Kidney (tissue), 14 donors: ENCODE measurements around the gene CCDC3. TPM values are rescaled to one million over a fixed set of nuclear protein-coding genes. Genes with fewer than 3 reads are reported as not detected.

Source experiments
- DNase-seq, 5 donors: peaks; one replicate each; pipeline ENCODE4 v3.0.0-alpha.2; 2013 to 2020
- FAIRE-seq: peaks from 2 replicates; lab custom pipeline; 2012; peaks lifted over from hg19 to GRCh38; lab: Jason Lieb, UNC
- H3K27ac ChIP-seq, 2 donors: one replicate each; pipeline ENCODE4 v1.7.0; 2013; ENCODE audit warnings: low read depth in 2 of 2, low read length in 2 of 2, inconsistent platforms in 1 of 2
- H3K27me3 ChIP-seq: one replicate; pipeline ENCODE4 v1.7.1; 2013; ENCODE audit warnings: low read length, inconsistent platforms; ENCODE audit not compliant: control insufficient read depth, insufficient read depth
- H3K36me3 ChIP-seq, 3 donors: one replicate each; pipeline versions ENCODE4 v1.7.0 to v1.7.1; 2013; ENCODE audit warnings: low read length in 3 of 3, control low read depth in 1 of 3, inconsistent platforms in 1 of 3; ENCODE audit not compliant: insufficient read depth in 3 of 3, control insufficient read depth in 2 of 3
- H3K4me1 ChIP-seq, 3 donors: one replicate each; pipeline versions ENCODE4 v1.7.0 to v1.7.1; 2013; ENCODE audit warnings: low read length in 3 of 3, inconsistent platforms in 1 of 3, low read depth in 1 of 3; ENCODE audit not compliant: control insufficient read depth in 2 of 3, insufficient read depth in 2 of 3
- H3K4me3 ChIP-seq, 3 donors: one replicate each; pipeline versions ENCODE4 v1.7.0 to v1.8.1; 2013; ENCODE audit warnings: low read length in 3 of 3, control low read depth in 1 of 3, inconsistent platforms in 1 of 3
- H3K9ac ChIP-seq, 3 donors: one replicate each; pipeline versions ENCODE4 v1.7.0 to v1.7.1; 2013; ENCODE audit warnings: low read length in 3 of 3, control low read depth in 1 of 3, inconsistent platforms in 1 of 3
- H3K9me3 ChIP-seq, 3 donors: one replicate each; pipeline versions ENCODE4 v1.7.0 to v1.7.1; 2013; ENCODE audit warnings: low read length in 3 of 3, control low read depth in 1 of 3, inconsistent platforms in 1 of 3; ENCODE audit not compliant: control insufficient read depth in 2 of 3, insufficient read depth in 1 of 3
- intact Hi-C: fragments of 100-400 bp; cut with DNase I; formaldehyde crosslinking; loops from one replicate; pipeline ENCODE4 v1.11.1; 2022
- polyA plus RNA-seq: library from polyadenylated mRNA; stranded (reverse); fragments of 350-450 nt; fragmentation: Illumina TruSeq; extraction: RNeasy Lipid Tissue Mini Kit (QIAGEN cat#74804); gene quantifications from one replicate; pipeline ENCODE4 v1.2.3, GENCODE V29; 2014; ENCODE audit warnings: low read depth, low replicate concordance; ENCODE audit not compliant: insufficient read depth
- total RNA-seq: library from RNA; stranded (reverse); fragmentation: NEBNext Ultra II Directional; extraction: Animal tissue kit (Norgen Biotek cat#: 25700); gene quantifications from one replicate; pipeline ENCODE4 v1.2.1, GENCODE V29; 2021
- TF ChIP-seq, protein P1 (sequence below): IDR thresholded peaks from 3 replicates; pipeline ENCODE4 v1.5.1; 2012; ENCODE audit warnings: mild to moderate bottlenecking, moderate library complexity, borderline replicate concordance; ENCODE audit not compliant: insufficient read depth; ENCODE audit errors: extremely low read depth
- donor health status: control.
- donor health status: control.
- donor health status: control.
- donor health status: control.
- donor health status: control.
- donor health status: DM: yes; HTN: yes; CAD: no.
- donor health status: Normal renal cell carcinoma (clear cell type).

CCDC3 gene
- total and polyA plus RNA-seq, 2 donors from 2014 or later: 9.7 to 33.5 TPM

DNA sequence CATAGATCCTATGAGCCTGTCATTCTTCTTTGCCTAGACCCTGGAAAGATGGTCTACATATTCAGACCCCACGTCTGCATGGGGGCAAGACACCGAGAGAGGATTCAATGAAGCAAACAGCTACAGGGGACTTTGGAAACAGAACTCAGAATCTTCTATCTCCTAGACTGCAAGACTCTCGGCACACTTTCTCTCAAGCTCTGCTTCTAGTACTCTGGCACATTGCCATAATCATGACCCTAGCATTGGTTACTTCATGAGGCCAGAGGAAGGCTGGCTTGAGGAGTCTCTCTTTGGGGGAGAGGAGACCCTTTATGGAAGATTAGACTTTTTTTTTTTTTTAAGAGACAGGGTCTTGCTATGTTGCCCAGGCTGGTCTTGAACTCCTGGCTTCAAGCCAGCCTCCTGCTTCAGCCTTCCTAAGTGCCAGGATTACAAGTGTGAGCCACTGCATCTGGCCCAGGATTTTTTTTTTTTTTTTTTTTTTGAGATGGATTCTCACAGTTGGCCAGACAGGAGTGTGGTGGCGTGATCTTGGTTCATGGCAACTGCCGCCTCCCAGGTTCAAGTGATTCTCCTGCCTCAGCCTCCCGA is 20.7 kb downstream of the CCDC3 start:
- intact Hi-C loops: no loop called here
- Histone ChIP-seq H3K9me3 (peaks cover 0 to 6% (median 4%) of the 10 kb centered on the region in 3 donors), H3K27ac (no peak overlapping the region), H3K27me3 (no peaks in the 10 kb centered on the region), H3K9ac (no peak overlapping the region), H3K4me3 (no peak overlapping the region), H3K4me1 (no peaks in the 10 kb centered on the region), H3K36me3 (no peaks in the 10 kb centered on the region)
- TF ChIP-seq, protein P1, sequence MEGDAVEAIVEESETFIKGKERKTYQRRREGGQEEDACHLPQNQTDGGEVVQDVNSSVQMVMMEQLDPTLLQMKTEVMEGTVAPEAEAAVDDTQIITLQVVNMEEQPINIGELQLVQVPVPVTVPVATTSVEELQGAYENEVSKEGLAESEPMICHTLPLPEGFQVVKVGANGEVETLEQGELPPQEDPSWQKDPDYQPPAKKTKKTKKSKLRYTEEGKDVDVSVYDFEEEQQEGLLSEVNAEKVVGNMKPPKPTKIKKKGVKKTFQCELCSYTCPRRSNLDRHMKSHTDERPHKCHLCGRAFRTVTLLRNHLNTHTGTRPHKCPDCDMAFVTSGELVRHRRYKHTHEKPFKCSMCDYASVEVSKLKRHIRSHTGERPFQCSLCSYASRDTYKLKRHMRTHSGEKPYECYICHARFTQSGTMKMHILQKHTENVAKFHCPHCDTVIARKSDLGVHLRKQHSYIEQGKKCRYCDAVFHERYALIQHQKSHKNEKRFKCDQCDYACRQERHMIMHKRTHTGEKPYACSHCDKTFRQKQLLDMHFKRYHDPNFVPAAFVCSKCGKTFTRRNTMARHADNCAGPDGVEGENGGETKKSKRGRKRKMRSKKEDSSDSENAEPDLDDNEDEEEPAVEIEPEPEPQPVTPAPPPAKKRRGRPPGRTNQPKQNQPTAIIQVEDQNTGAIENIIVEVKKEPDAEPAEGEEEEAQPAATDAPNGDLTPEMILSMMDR: no peak
- DNase-seq: peak in 2 of 5 donors; percentile 34 to 43
- no peak for FAIRE-seq

DNA sequence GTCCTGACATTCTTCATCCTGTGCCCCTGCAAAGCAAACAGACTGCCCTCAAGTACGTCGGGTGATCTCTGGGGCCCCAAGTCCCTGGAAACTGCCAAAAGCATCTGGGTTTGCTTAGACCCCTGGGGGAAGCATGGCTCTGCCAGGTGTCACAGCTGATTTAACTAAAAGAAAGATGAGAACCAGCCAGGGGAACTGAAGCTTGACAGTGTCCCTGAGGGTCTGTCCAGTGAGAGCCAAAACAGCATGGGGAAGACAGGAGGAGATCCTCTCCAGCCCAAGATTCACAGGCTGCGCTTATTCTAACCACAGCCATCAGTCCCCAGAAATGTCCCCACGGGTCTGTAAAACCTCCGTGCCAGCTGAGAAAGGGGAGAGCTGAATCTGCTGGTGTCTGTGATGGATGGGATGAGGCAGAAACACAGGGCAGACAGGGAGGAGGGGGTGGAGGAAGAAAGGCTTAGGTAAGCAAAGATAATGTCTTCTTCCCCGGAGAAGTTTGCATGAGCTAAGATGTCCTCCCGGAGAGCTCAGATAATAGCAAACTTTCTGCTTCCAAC is 21.3 kb downstream of the CCDC3 start:
- H3K9ac ChIP-seq: no peak overlapping the region
- H3K27ac ChIP-seq: no peak overlapping the region
- intact Hi-C loops: no loop called here
- H3K4me1 ChIP-seq: no peaks in the 10 kb centered on the region
- no peaks in the 10 kb centered on the region for H3K27me3 ChIP-seq
- peaks cover 0 to 6% (median 4%) of the 10 kb centered on the region in 3 donors for H3K9me3 ChIP-seq
- H3K4me3 ChIP-seq: no peak overlapping the region
- peak in 4 of 5 donors; percentile 64 to 77 (median 74) for DNase-seq
- TF ChIP-seq, protein P1: no peak
- no peak for FAIRE-seq
- H3K36me3 ChIP-seq: no peaks in the 10 kb centered on the region

DNA sequence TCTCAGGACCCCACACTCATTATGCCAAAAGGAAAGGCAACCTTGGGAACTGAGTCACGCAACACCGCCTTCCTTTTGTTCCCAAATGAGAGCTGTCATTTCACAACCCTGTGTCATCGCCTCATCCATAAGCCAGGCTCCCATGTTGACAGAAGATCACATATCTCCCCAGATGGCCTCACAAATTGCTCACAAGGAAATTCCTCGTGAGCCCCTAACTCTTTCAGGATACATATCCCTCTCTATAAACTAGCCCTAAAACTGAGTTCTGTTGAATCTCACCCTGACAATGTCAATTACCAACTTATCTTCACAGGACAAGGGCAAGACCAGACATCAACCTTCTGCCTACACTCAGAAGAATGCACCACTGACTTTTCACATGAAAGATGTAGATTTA is 22.6 kb downstream of the CCDC3 start:
- H3K4me3 ChIP-seq: no peak overlapping the region
- DNase-seq: no peak
- H3K9me3 ChIP-seq: peaks cover 0 to under 1% (median 0%) of the 10 kb centered on the region in 3 donors
- no peak overlapping the region for H3K27ac ChIP-seq
- H3K9ac ChIP-seq: no peak overlapping the region
- TF ChIP-seq, protein P1: no peak
- no peaks in the 10 kb centered on the region for H3K4me1 ChIP-seq
- no peaks in the 10 kb centered on the region for H3K27me3 ChIP-seq
- H3K36me3 ChIP-seq: no peaks in the 10 kb centered on the region
- FAIRE-seq: no peak
- intact Hi-C loops: no loop called here

DNA sequence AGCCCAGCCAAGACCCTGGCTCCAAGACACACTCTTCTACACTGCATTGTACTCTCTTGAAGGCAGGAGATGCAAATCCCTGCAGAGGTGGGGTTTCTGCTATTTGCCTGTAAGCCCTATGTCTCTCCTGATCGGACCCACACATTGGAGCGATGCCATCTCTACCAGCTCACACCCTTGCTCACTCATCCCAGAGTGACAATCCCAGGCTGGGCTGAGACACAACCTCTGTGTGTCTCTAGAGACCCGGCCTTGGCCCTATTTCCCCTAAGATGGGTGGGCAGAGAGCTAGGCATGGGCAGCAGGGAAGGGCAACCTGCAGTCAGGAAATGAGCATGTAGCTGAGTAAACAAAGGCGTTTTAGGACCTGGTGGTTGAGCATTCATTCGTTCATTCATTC is 25.6 kb downstream of the CCDC3 start:
- FAIRE-seq: no peak

More for the DNA sequence above, 25.6 kb downstream of the CCDC3 start:
- Histone ChIP-seq H3K9ac (no peak overlapping the region), H3K27ac (no peak overlapping the region), H3K9me3 (no peaks in the 10 kb centered on the region), H3K36me3 (no peaks in the 10 kb centered on the region), H3K4me1 (no peaks in the 10 kb centered on the region), H3K27me3 (no peaks in the 10 kb centered on the region), H3K4me3 (no peak overlapping the region)
- TF ChIP-seq, protein P1: no peak
- intact Hi-C loops: no loop called here
- DNase-seq: no peak
